Upper lobe of right lung (tissue), 1 donor: ENCODE results near the gene NAGPA. TPM values are rescaled to one million over a fixed set of nuclear protein-coding genes. Genes with fewer than 3 reads are reported as not detected.

Experiments
- ATAC-seq: fragments of 200-7000 bp; cut with Tn5 transposase; one replicate; pipeline ENCODE4 v1.9.1; 2020; ENCODE audit warnings: mild to moderate bottlenecking, moderate library complexity
- DNase-seq: peaks from one replicate; pipeline ENCODE4 v3.0.0-alpha.2; 2020
- H3K27ac ChIP-seq: fragments of 200-600 bp; one replicate; pipeline ENCODE4 v1.8.0; 2022
- H3K27me3 ChIP-seq: fragments of 200-600 bp; one replicate; pipeline ENCODE4 v1.8.0; 2022; ENCODE audit warnings: mild to moderate bottlenecking
- H3K36me3 ChIP-seq: fragments of 200-600 bp; one replicate; pipeline ENCODE4 v1.8.0; 2022
- H3K4me1 ChIP-seq: fragments of 200-600 bp; one replicate; pipeline ENCODE4 v1.8.0; 2022
- H3K4me3 ChIP-seq: fragments of 200-600 bp; one replicate; pipeline ENCODE4 v1.8.0; 2022; ENCODE audit warnings: mild to moderate bottlenecking
- H3K9me3 ChIP-seq: fragments of 200-600 bp; one replicate; pipeline ENCODE4 v1.8.0; 2022
- intact Hi-C: fragments of 100-400 bp; cut with DNase I; formaldehyde crosslinking; loops from one replicate; pipeline ENCODE4 v1.11.0; 2022
- total RNA-seq: library from RNA; stranded (reverse); fragmentation: NEBNext Ultra II Directional; extraction: Animal tissue kit (Norgen Biotek cat#: 25700); gene quantifications from one replicate; pipeline ENCODE4 v1.2.1, GENCODE V29; 2021
- TF ChIP-seq, protein P1 (sequence below): fragments of 200-600 bp; IDR thresholded peaks from one replicate; pipeline ENCODE4 v1.8.0; 2022; ENCODE audit warnings: antibody characterized with exemption
- donor health status: DM: no; HTN: yes; CAD: no; lungs with severe emphysema.

NAGPA gene
- total RNA-seq, 1 donor from 2014 or later, result 16.7 TPM

DNA sequence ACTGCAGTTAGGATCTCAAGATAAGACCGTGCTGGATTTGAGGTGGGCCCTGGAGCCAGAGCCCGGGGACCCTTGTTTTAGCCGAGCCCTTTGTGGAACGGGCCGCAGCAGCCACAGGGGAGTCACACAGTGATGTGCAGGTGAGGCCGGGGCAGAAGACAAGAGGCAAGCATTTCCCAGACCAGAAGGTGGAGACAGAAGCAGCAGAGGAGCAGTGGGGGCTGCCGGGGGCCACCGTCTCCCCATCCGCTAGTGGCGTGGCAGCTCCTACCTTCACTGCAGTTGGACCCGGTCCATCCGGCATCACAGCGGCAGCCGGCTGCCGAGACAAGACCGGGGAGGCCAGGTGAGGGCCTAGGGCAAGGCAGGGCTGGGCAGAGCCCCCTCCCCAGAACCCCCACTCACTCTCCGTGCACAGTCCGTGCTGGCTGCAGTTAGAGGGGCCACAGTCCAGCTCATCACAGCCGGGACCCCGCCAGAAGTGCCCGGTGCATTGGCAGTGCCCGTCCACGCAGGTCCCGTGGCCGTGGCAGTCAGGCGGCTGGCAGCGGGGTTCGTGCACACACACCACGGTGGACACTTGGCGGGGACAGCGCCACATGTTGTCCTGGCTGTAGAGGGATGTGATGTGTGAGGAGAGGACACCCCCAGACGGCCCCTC, 6.0 kb downstream of the NAGPA start:
- DNase-seq (no peak), ATAC-seq (no peak)
- intact Hi-C loops, result no loop called here
- Histone ChIP-seq H3K36me3 (no peaks in the 10 kb centered on the region), H3K4me3 (no peak overlapping the region), H3K4me1 (peaks cover 6% of the 10 kb centered on the region), H3K27me3 (no peaks in the 10 kb centered on the region), H3K9me3 (no peaks in the 10 kb centered on the region), H3K27ac (no peak overlapping the region)
- TF ChIP-seq, protein P1, sequence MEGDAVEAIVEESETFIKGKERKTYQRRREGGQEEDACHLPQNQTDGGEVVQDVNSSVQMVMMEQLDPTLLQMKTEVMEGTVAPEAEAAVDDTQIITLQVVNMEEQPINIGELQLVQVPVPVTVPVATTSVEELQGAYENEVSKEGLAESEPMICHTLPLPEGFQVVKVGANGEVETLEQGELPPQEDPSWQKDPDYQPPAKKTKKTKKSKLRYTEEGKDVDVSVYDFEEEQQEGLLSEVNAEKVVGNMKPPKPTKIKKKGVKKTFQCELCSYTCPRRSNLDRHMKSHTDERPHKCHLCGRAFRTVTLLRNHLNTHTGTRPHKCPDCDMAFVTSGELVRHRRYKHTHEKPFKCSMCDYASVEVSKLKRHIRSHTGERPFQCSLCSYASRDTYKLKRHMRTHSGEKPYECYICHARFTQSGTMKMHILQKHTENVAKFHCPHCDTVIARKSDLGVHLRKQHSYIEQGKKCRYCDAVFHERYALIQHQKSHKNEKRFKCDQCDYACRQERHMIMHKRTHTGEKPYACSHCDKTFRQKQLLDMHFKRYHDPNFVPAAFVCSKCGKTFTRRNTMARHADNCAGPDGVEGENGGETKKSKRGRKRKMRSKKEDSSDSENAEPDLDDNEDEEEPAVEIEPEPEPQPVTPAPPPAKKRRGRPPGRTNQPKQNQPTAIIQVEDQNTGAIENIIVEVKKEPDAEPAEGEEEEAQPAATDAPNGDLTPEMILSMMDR, result no peak

DNA sequence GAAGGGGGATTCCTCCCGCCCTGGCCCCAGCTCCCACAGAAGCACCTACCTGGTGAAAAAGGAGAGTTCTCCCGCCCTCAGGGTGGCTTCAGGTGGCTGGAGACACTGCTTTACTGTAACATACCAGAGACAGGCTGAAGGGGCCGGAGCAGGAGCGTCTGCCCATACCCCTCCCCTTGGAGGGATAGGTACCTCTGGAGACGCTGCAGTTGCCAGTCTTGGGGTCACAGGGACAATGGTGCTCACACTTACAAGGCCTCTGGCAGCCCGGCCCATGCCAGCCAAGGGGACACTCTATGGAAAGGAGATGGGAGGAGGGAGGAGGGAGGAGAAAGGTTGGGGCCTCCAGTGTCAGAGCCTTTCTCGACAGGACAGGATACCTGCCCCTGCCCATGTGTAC, 6.6 kb downstream of the NAGPA start:
- no peak for DNase-seq
- Histone ChIP-seq H3K27ac (no peak overlapping the region), H3K36me3 (no peaks in the 10 kb centered on the region), H3K9me3 (no peaks in the 10 kb centered on the region), H3K4me1 (no peaks in the 10 kb centered on the region), H3K27me3 (no peaks in the 10 kb centered on the region), H3K4me3 (no peak overlapping the region)
- intact Hi-C loops, result no loop called here
- ATAC-seq, result no peak
- TF ChIP-seq, protein P1, result no peak

DNA sequence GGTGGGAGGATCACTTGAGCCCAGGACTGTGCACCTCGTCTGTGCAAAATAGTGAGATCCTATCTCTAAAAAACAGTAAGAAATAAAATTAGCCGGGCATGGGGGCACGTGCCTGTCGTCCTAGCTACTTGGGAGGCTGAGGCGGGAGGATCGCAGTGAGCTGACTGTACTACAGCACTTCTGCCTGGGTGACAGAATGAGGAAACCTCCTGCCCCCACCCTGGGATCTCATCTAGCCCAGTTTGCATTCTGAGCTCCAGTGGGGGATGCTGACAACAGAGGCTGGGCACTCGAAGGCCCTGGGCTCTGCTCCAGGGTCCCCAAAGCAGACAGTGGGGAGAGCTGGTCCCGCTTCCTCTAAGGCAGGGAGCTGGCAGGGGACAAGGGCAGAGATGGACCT, 7.1 kb downstream of the NAGPA start:
- intact Hi-C loops, result no loop called here
- H3K4me3 ChIP-seq, result no peak overlapping the region
- H3K36me3 ChIP-seq, result no peaks in the 10 kb centered on the region
- ATAC-seq (no peak), DNase-seq (no peak)
- H3K27me3 ChIP-seq, result no peaks in the 10 kb centered on the region
- no peak overlapping the region for H3K27ac ChIP-seq
- TF ChIP-seq, protein P1, result no peak
- H3K4me1 ChIP-seq, result no peaks in the 10 kb centered on the region
- H3K9me3 ChIP-seq, result no peaks in the 10 kb centered on the region

DNA sequence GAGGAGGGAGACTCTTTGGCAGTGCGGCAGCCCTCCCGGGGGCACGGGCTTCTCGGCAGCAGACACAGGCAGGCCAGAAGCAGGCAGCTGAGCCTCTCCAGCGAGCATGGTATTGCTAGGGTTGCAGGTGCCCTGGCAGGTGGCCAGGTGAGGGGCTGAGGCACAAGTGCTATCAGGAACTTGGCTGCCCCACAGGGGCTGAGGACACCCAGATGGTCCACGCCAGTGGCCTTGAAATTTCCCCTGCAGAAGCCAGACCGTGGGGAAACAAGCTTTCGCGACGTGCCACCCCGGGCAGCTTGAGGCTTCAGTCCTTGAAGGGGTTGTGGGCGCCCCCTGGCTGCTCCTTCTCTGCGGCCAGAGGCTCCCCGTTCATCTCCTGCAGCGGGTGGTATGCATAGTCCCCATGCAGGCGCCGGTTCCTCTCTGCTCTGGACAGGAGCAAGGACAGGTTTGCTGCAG, 8.5 kb downstream of the NAGPA start:
- H3K27ac ChIP-seq, result no peak overlapping the region
- DNase-seq, result no peak

DNA sequence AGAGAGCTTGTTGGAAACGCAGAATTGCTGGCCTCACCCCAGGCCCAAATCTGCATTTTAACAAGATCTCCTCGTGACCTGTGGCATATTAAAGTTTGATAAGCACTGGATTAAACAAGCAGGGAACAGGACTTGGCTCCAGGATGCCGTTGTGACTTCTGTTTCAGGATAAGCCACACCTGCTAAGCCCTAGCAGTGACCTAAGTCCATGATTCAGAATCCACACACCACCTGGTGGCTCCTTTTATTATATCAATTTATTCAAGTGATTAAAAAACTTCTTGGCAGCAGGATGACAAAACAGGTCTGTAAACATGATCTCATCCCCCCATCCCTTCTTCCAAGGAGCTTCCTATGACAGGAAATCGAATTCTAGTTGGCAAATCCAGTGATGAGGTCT, 9.1 kb downstream of the NAGPA start:
- ATAC-seq (no peak), DNase-seq (no peak)

More for the DNA sequence above, 8.5 kb downstream of the NAGPA start:
- Histone ChIP-seq H3K4me3 (no peak overlapping the region), H3K9me3 (no peaks in the 10 kb centered on the region), H3K36me3 (no peaks in the 10 kb centered on the region), H3K4me1 (no peaks in the 10 kb centered on the region), H3K27me3 (no peaks in the 10 kb centered on the region)
- TF ChIP-seq, protein P1, result peak; percentile 13
- intact Hi-C loops, result no loop called here
- no peak for ATAC-seq

More for the DNA sequence above, 9.1 kb downstream of the NAGPA start:
- intact Hi-C loops, result no loop called here
- H3K4me1 ChIP-seq, result no peaks in the 10 kb centered on the region
- H3K36me3 ChIP-seq, result no peaks in the 10 kb centered on the region
- H3K27me3 ChIP-seq, result no peaks in the 10 kb centered on the region
- no peak overlapping the region for H3K27ac ChIP-seq
- H3K4me3 ChIP-seq, result no peak overlapping the region
- no peaks in the 10 kb centered on the region for H3K9me3 ChIP-seq
- TF ChIP-seq, protein P1, result no peak
